Measurements from ENCODE around the gene FKBP7. TPM values are rescaled to one million over a fixed set of nuclear protein-coding genes. Genes with fewer than 3 reads are reported as not detected.

FKBP7 gene
- total RNA-seq, 1 experiment from 2014 or later, result 18.4 TPM

- Histone ChIP-seq H3K9me3 (ENCODE audit: low read depth, low read length, poor library complexity, severe bottlenecking) (no peaks in the 10 kb centered on the region), H3K36me3 (ENCODE audit: insufficient read depth, low read length, poor library complexity, severe bottlenecking) (peaks cover 3% of the 10 kb centered on the region), H3K4me1 (ENCODE audit: insufficient read depth, low read length, poor library complexity, severe bottlenecking) (peaks cover 5% of the 10 kb centered on the region), H3K27ac (ENCODE audit: low read depth, low read length, poor library complexity, severe bottlenecking) (no peak overlapping the region), H3K27me3 (replicated peaks; ENCODE audit: insufficient read depth, low read depth, low read length, poor library complexity) (no peaks in the 10 kb centered on the region), H3K4me3 (ENCODE audit: low read depth, low read length, poor library complexity, severe bottlenecking) (no peak overlapping the region)
- no peak for TF ChIP-seq CTCF (conservative IDR thresholded peaks at IDR 0.05; ENCODE audit: low read depth, low read length)
- no peak for TF ChIP-seq EZH2 (IDR thresholded peaks at IDR 0.05; ENCODE audit: borderline replicate concordance, low read depth, low read length, poor library complexity, severe bottlenecking)
- ChIA-PET CTCF (no interaction called here), POLR2A (ENCODE audit: low non-redundant PET) (no interaction called here)
- intact Hi-C loops (cut with micrococcal nuclease; ENCODE audit: unreplicated experiment), result no loop called here
- DNase-seq (ENCODE audit: low spot score), result peak; percentile 53
- BruUV-seq (replicated peaks), result no TSS peak
These were observed 34.1 kb upstream of the FKBP7 start for GRCh38 chr2:178512484-178512883.

- intact Hi-C loops (cut with micrococcal nuclease; ENCODE audit: unreplicated experiment), result no loop called here
- Histone ChIP-seq H3K36me3 (ENCODE audit: insufficient read depth, low read length, poor library complexity, severe bottlenecking) (peaks cover 7% of the 10 kb centered on the region), H3K27me3 (replicated peaks; ENCODE audit: insufficient read depth, low read depth, low read length, poor library complexity) (no peaks in the 10 kb centered on the region), H3K4me1 (ENCODE audit: insufficient read depth, low read length, poor library complexity, severe bottlenecking) (peaks cover 19% of the 10 kb centered on the region), H3K4me3 (ENCODE audit: low read depth, low read length, poor library complexity, severe bottlenecking) (no peak overlapping the region), H3K27ac (ENCODE audit: low read depth, low read length, poor library complexity, severe bottlenecking) (no peak overlapping the region), H3K9me3 (ENCODE audit: low read depth, low read length, poor library complexity, severe bottlenecking) (no peaks in the 10 kb centered on the region)
- ChIA-PET CTCF (no interaction called here), POLR2A (ENCODE audit: low non-redundant PET) (no interaction called here)
- BruUV-seq (replicated peaks), result no TSS peak
- no peak for DNase-seq (ENCODE audit: low spot score)
- no peak for TF ChIP-seq CTCF (conservative IDR thresholded peaks at IDR 0.05; ENCODE audit: low read depth, low read length)
These were observed 32.0 kb upstream of the FKBP7 start for GRCh38 chr2:178510384-178510783.

GRCh38 chr2:178508646-178509045 is 30.2 kb upstream of the FKBP7 start:
- Histone ChIP-seq H3K4me1 (ENCODE audit: insufficient read depth, low read length, poor library complexity, severe bottlenecking) (peaks cover 19% of the 10 kb centered on the region), H3K4me3 (ENCODE audit: low read depth, low read length, poor library complexity, severe bottlenecking) (no peak overlapping the region), H3K9me3 (ENCODE audit: low read depth, low read length, poor library complexity, severe bottlenecking) (no peaks in the 10 kb centered on the region), H3K27ac (ENCODE audit: low read depth, low read length, poor library complexity, severe bottlenecking) (no peak overlapping the region), H3K36me3 (ENCODE audit: insufficient read depth, low read length, poor library complexity, severe bottlenecking) (peaks cover 18% of the 10 kb centered on the region), H3K27me3 (replicated peaks; ENCODE audit: insufficient read depth, low read depth, low read length, poor library complexity) (no peaks in the 10 kb centered on the region)
- no peak for TF ChIP-seq CTCF (conservative IDR thresholded peaks at IDR 0.05; ENCODE audit: low read depth, low read length)
- DNase-seq (ENCODE audit: low spot score), result no peak
- BruUV-seq (replicated peaks), result no TSS peak
- ChIA-PET CTCF (no interaction called here), POLR2A (ENCODE audit: low non-redundant PET) (no interaction called here)
- intact Hi-C loops (cut with micrococcal nuclease; ENCODE audit: unreplicated experiment), result no loop called here

Data from A673 (cell line).